Measurements from ENCODE around the gene SMPDL3A.

Gene SMPDL3A

DNA sequence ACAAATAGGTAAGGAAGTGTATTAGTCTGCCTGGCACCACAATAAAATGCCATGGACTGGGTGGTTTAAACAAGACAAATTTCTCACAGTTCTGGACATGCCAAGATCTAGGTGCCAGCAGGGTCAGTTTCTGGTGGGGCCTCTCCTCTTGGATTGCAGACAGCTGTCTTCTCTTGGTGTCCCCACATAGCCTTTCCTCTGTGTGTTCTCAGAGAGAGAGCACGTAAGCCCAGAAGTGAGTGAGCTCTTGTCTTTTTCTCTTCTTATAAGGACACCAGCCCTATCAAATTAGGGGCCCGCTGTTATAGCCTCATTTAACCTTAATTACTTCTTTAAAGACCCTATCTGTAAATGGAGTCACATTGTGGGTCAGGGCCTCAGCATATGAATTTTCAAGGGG, 28.3 kb downstream of the SMPDL3A start:
- H3K14ac ChIP-seq (ENCODE audit: low read length in 2 of 2) = no peak overlapping the region
- H3K4me3 ChIP-seq (ENCODE audit: insufficient read depth in 1 of 2, low read depth in 1 of 2, low read length in 2 of 2) = no peak overlapping the region
- no peak overlapping the region for H2BK15ac ChIP-seq (ENCODE audit: low read depth, poor library complexity, severe bottlenecking)
- no peak overlapping the region for H3K18ac ChIP-seq (ENCODE audit: low read depth in 1 of 2, low read length in 2 of 2)
- H3K36me3 ChIP-seq (ENCODE audit: control insufficient read depth in 1 of 2, insufficient read depth in 2 of 2, low read depth in 1 of 2, low read length in 2 of 2) = no peaks in the 10 kb centered on the region
- H3K79me1 ChIP-seq (replicated peaks; ENCODE audit: low read length, poor library complexity, severe bottlenecking) = no peaks in the 10 kb centered on the region
- H3K4me1 ChIP-seq (ENCODE audit: control insufficient read depth, insufficient read depth, low read depth, low read length) = no peaks in the 10 kb centered on the region
- no peaks in the 10 kb centered on the region for H3K9me3 ChIP-seq (ENCODE audit: control insufficient read depth, low read length)
- H3K27ac ChIP-seq (ENCODE audit: low read length, poor library complexity, severe bottlenecking) = no peak overlapping the region
- no peak overlapping the region for H3K4ac ChIP-seq (ENCODE audit: low read depth in 1 of 2, low read length in 2 of 2)
- H3K23ac ChIP-seq (ENCODE audit: low read length in 2 of 2) = no peak overlapping the region
- no peak overlapping the region for H4K8ac ChIP-seq (ENCODE audit: low read length)
- H2BK120ac ChIP-seq (ENCODE audit: low read depth, low read length) = no peak overlapping the region
- H3K9ac ChIP-seq (ENCODE audit: low read length) = no peak overlapping the region
- no peaks in the 10 kb centered on the region for H3K27me3 ChIP-seq (ENCODE audit: control insufficient read depth in 1 of 2, insufficient read depth in 1 of 2, low read length in 2 of 2)
- no peak overlapping the region for H4K91ac ChIP-seq (ENCODE audit: low read length)
- H3K4me2 ChIP-seq (ENCODE audit: low read length, poor library complexity, severe bottlenecking) = no peak overlapping the region
- H2BK12ac ChIP-seq (ENCODE audit: low read length in 2 of 2) = no peak overlapping the region
- 100% methylated on average over 2 of the region's 2 CpGs for WGBS
- no peak overlapping the region for H2BK5ac ChIP-seq (ENCODE audit: low read depth, low read length, poor library complexity, severe bottlenecking)
- no peak overlapping the region for H2AK5ac ChIP-seq (ENCODE audit: low read length, severe bottlenecking)
- DNase-seq = no peak
- no peak overlapping the region for H2AFZ ChIP-seq (ENCODE audit: low read depth, low read length)

DNA sequence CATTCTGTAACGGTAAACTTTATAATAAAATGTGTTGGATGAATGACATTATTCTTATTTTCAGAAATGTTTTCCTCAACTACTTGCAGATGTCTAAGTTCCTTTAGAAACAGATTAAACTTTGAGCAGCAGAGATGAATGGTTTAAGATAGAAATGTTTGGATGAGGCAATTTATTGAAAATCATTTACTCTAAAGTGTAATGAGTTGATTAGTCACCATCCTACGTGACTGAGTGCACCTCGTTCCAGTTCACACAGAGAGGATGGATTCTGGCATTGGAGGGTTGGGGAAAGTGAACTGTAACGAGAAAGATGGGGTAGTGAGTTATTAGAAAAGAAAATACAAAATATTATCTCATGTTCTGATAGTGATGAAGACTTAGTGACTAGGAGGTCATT, 28.7 kb downstream of the SMPDL3A start:
- Histone ChIP-seq H4K91ac (ENCODE audit: low read length) (no peak overlapping the region), H2BK5ac (ENCODE audit: low read depth, low read length, poor library complexity, severe bottlenecking) (no peak overlapping the region), H3K4me1 (ENCODE audit: control insufficient read depth, insufficient read depth, low read depth, low read length) (no peaks in the 10 kb centered on the region), H2BK12ac (ENCODE audit: low read length in 2 of 2) (no peak overlapping the region), H3K9me3 (ENCODE audit: control insufficient read depth, low read length) (no peaks in the 10 kb centered on the region), H3K4me3 (ENCODE audit: insufficient read depth in 1 of 2, low read depth in 1 of 2, low read length in 2 of 2) (no peak overlapping the region), H4K8ac (ENCODE audit: low read length) (no peak overlapping the region), H2AK5ac (ENCODE audit: low read length, severe bottlenecking) (no peak overlapping the region), H3K36me3 (ENCODE audit: control insufficient read depth in 1 of 2, insufficient read depth in 2 of 2, low read depth in 1 of 2, low read length in 2 of 2) (no peaks in the 10 kb centered on the region), H3K27me3 (ENCODE audit: control insufficient read depth in 1 of 2, insufficient read depth in 1 of 2, low read length in 2 of 2) (no peaks in the 10 kb centered on the region), H2AFZ (ENCODE audit: low read depth, low read length) (no peak overlapping the region), H3K23ac (ENCODE audit: low read length in 2 of 2) (no peak overlapping the region), H3K4ac (ENCODE audit: low read depth in 1 of 2, low read length in 2 of 2) (no peak overlapping the region), H2BK15ac (ENCODE audit: low read depth, poor library complexity, severe bottlenecking) (no peak overlapping the region), H2BK120ac (ENCODE audit: low read depth, low read length) (no peak overlapping the region), H3K18ac (ENCODE audit: low read depth in 1 of 2, low read length in 2 of 2) (no peak overlapping the region), H3K79me1 (replicated peaks; ENCODE audit: low read length, poor library complexity, severe bottlenecking) (no peaks in the 10 kb centered on the region), H3K14ac (ENCODE audit: low read length in 2 of 2) (no peak overlapping the region), H3K9ac (ENCODE audit: low read length) (no peak overlapping the region), H3K27ac (ENCODE audit: low read length, poor library complexity, severe bottlenecking) (no peak overlapping the region), H3K4me2 (ENCODE audit: low read length, poor library complexity, severe bottlenecking) (no peak overlapping the region)
- 96% methylated on average over 3 of the region's 4 CpGs for WGBS
- no peak for DNase-seq

DNA sequence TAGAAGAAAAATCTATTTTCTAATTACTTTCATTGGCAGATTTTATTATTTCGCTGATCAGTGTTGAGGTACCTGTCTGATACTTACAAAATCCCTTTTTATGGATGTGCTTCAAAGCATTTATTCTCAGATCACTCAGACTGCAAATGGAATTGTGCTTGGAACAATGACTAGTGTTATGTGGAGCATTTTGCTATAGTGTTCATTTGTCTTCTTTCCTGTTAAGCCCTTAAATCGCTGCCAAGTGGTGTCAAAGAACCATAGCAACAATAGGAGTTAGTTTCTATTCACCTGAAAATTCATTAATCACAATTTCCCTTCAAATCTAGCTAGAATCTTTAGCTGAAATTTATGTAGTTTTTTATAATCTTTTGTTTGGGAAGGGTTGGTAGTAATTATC, 29.8 kb downstream of the SMPDL3A start:
- H3K79me1 ChIP-seq (replicated peaks; ENCODE audit: low read length, poor library complexity, severe bottlenecking) = no peaks in the 10 kb centered on the region
- no CpG with 5 or more reads among the region's 2 CpGs for WGBS

DNA sequence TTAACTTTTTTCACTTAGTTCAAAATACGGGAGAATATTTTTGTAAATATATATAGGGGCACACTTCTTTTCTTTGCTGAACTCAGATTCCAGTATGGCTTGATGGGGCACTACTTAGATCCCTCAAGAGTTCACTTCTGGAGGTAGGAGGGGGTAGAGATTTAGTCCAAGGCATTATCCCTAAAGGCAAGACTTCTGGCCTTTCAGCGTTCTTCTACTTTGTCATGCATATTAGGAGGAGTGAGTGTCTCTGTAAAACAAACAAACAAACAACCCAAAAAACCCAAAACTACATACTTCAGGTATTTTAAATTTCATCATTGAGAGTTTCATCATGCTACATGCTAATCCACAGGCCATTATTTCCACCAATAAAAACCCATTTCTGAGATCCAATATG, 32.0 kb downstream of the SMPDL3A start:
- no peaks in the 10 kb centered on the region for H3K79me1 ChIP-seq (replicated peaks; ENCODE audit: low read length, poor library complexity, severe bottlenecking)
- H3K9ac ChIP-seq (ENCODE audit: low read length) = no peak overlapping the region
- no peak overlapping the region for H4K91ac ChIP-seq (ENCODE audit: low read length)
- no peaks in the 10 kb centered on the region for H3K9me3 ChIP-seq (ENCODE audit: control insufficient read depth, low read length)
- no peak overlapping the region for H2BK12ac ChIP-seq (ENCODE audit: low read length in 2 of 2)
- H3K27ac ChIP-seq (ENCODE audit: low read length, poor library complexity, severe bottlenecking) = no peak overlapping the region
- H3K36me3 ChIP-seq (ENCODE audit: control insufficient read depth in 1 of 2, insufficient read depth in 2 of 2, low read depth in 1 of 2, low read length in 2 of 2) = no peaks in the 10 kb centered on the region
- H3K18ac ChIP-seq (ENCODE audit: low read depth in 1 of 2, low read length in 2 of 2) = no peak overlapping the region
- WGBS = 59% methylated on average over 2 of the region's 2 CpGs
- no peak overlapping the region for H3K4me2 ChIP-seq (ENCODE audit: low read length, poor library complexity, severe bottlenecking)
- no peaks in the 10 kb centered on the region for H3K4me1 ChIP-seq (ENCODE audit: control insufficient read depth, insufficient read depth, low read depth, low read length)
- H2AK5ac ChIP-seq (ENCODE audit: low read length, severe bottlenecking) = no peak overlapping the region
- H3K27me3 ChIP-seq (ENCODE audit: control insufficient read depth in 1 of 2, insufficient read depth in 1 of 2, low read length in 2 of 2) = no peaks in the 10 kb centered on the region
- H3K4ac ChIP-seq (ENCODE audit: low read depth in 1 of 2, low read length in 2 of 2) = no peak overlapping the region
- no peak for DNase-seq
- H3K14ac ChIP-seq (ENCODE audit: low read length in 2 of 2) = no peak overlapping the region
- H3K4me3 ChIP-seq (ENCODE audit: insufficient read depth in 1 of 2, low read depth in 1 of 2, low read length in 2 of 2) = no peak overlapping the region
- H2BK120ac ChIP-seq (ENCODE audit: low read depth, low read length) = no peak overlapping the region
- no peak overlapping the region for H2BK5ac ChIP-seq (ENCODE audit: low read depth, low read length, poor library complexity, severe bottlenecking)
- no peak overlapping the region for H4K8ac ChIP-seq (ENCODE audit: low read length)
- H2BK15ac ChIP-seq (ENCODE audit: low read depth, poor library complexity, severe bottlenecking) = no peak overlapping the region
- no peak overlapping the region for H2AFZ ChIP-seq (ENCODE audit: low read depth, low read length)
- no peak overlapping the region for H3K23ac ChIP-seq (ENCODE audit: low read length in 2 of 2)

More for the DNA sequence above, 29.8 kb downstream of the SMPDL3A start:
- H3K4me3 ChIP-seq (ENCODE audit: insufficient read depth in 1 of 2, low read depth in 1 of 2, low read length in 2 of 2) = no peak overlapping the region
- H3K4ac ChIP-seq (ENCODE audit: low read depth in 1 of 2, low read length in 2 of 2) = no peak overlapping the region
- no peak for DNase-seq
- H2AK5ac ChIP-seq (ENCODE audit: low read length, severe bottlenecking) = no peak overlapping the region
- H3K4me1 ChIP-seq (ENCODE audit: control insufficient read depth, insufficient read depth, low read depth, low read length) = no peaks in the 10 kb centered on the region
- H3K9ac ChIP-seq (ENCODE audit: low read length) = no peak overlapping the region
- no peak overlapping the region for H2BK12ac ChIP-seq (ENCODE audit: low read length in 2 of 2)
- no peaks in the 10 kb centered on the region for H3K36me3 ChIP-seq (ENCODE audit: control insufficient read depth in 1 of 2, insufficient read depth in 2 of 2, low read depth in 1 of 2, low read length in 2 of 2)
- H4K8ac ChIP-seq (ENCODE audit: low read length) = no peak overlapping the region
- no peak overlapping the region for H2BK15ac ChIP-seq (ENCODE audit: low read depth, poor library complexity, severe bottlenecking)
- no peaks in the 10 kb centered on the region for H3K9me3 ChIP-seq (ENCODE audit: control insufficient read depth, low read length)
- no peak overlapping the region for H2AFZ ChIP-seq (ENCODE audit: low read depth, low read length)
- H3K27ac ChIP-seq (ENCODE audit: low read length, poor library complexity, severe bottlenecking) = no peak overlapping the region
- H2BK5ac ChIP-seq (ENCODE audit: low read depth, low read length, poor library complexity, severe bottlenecking) = no peak overlapping the region
- no peak overlapping the region for H3K18ac ChIP-seq (ENCODE audit: low read depth in 1 of 2, low read length in 2 of 2)
- H4K91ac ChIP-seq (ENCODE audit: low read length) = no peak overlapping the region
- no peak overlapping the region for H3K4me2 ChIP-seq (ENCODE audit: low read length, poor library complexity, severe bottlenecking)
- no peak overlapping the region for H2BK120ac ChIP-seq (ENCODE audit: low read depth, low read length)
- H3K23ac ChIP-seq (ENCODE audit: low read length in 2 of 2) = no peak overlapping the region
- no peak overlapping the region for H3K14ac ChIP-seq (ENCODE audit: low read length in 2 of 2)
- no peaks in the 10 kb centered on the region for H3K27me3 ChIP-seq (ENCODE audit: control insufficient read depth in 1 of 2, insufficient read depth in 1 of 2, low read length in 2 of 2)
